ENCODE data around the gene STT3B.
"Not testable (repeated sequence)": the region's sequence is repeated elsewhere in the genome, so short reads cannot be mapped to it uniquely, and the experiment has no call there.

STT3B gene

DNA sequence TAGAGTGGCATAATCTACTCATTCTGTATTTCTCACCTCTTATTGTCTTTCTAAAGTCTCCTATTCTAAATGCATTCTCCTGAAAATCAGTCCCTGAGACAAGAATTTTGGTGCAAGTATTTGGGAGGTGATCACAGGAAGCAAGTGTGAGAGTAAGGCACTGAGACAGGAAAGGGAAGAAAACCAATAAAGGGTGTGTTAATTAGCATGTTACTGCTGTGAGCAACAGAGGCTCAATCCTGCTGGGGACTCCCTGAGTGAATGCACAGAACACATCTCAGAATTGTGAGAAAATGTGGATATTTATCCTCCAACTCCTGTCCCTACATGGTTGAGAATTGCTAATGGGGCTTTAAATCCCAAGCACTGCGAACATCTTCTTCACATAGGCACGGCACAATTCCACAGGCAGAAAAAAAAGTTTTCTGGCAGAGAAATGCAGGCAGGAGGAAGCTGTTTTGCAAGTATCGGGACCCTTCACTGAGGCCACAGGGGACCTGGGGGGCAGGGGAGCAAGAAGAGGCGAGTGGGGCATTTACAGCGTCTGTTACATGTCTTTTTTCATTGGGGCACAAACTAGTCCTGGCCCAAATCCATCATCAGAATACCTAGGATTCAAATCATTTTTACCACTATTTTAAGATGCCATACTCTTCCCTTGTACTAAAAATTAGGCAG is 27.2 kb upstream of the STT3B start:
- H3K4me3 ChIP-seq (ENCODE audit: low read depth, low read length) = no peak overlapping the region
- TF ChIP-seq, protein P1, sequence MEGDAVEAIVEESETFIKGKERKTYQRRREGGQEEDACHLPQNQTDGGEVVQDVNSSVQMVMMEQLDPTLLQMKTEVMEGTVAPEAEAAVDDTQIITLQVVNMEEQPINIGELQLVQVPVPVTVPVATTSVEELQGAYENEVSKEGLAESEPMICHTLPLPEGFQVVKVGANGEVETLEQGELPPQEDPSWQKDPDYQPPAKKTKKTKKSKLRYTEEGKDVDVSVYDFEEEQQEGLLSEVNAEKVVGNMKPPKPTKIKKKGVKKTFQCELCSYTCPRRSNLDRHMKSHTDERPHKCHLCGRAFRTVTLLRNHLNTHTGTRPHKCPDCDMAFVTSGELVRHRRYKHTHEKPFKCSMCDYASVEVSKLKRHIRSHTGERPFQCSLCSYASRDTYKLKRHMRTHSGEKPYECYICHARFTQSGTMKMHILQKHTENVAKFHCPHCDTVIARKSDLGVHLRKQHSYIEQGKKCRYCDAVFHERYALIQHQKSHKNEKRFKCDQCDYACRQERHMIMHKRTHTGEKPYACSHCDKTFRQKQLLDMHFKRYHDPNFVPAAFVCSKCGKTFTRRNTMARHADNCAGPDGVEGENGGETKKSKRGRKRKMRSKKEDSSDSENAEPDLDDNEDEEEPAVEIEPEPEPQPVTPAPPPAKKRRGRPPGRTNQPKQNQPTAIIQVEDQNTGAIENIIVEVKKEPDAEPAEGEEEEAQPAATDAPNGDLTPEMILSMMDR (IDR thresholded peaks at IDR 0.05; ENCODE audit: low read depth, low read length) = no peak

DNA sequence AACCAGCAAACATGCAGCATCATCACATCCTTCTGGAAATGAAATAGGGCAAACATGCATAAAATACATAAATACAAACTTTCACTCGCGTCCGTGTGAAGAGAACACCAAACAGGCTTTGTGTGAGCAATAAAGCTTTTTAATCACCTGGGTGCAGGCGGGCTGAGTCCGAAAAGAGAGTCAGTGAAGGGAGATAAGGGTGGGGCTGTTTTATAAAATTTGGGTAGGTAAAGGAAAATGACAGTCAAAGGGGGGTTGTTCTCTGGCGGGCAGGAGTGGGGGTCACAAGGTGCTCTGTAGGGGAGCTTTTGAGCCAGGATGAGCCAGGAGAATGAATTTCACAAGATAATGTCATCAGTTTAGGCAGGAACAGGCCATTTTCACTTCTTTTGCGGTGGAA is 26.2 kb upstream of the STT3B start:
- H3K4me3 ChIP-seq (ENCODE audit: low read depth, low read length) = not testable (repeated sequence)

DNA sequence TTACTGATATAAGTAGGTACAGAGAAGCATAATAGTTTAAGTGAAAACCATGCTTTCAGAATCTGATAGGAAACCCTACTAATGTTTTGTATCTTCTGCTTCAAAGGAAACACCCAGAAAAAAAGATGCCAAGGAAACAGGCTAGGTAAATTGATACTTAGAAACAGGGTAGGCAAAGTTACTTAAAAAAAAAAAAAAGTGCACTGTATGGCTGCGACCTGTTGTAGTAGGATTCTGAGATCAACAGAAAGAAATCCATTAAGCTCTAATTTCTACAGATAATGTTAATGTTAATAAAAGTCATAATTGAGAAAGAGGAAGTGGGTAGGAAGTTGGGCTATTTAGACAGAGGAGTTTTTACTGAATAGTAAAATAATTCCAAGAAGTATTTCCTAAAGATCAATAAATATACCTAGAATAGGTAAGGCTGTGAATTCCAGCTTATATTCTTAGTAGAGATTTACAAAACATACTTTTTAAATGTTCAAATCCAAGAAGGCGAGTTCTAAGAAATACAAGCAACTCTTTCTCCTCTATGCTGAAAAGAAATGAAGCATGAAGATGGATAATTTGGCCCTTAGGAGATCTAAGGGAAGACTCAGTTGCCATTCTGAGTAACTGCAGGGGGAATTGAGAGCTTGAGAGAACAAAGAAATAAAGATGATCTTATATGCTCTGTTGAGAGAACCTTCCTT is 24.1 kb upstream of the STT3B start:
- no peak overlapping the region for H3K4me3 ChIP-seq (ENCODE audit: low read depth, low read length)
- TF ChIP-seq, protein P1 (IDR thresholded peaks at IDR 0.05; ENCODE audit: low read depth, low read length) = no peak

GRCh38 chr3:31509147-31509728 is 23.5 kb upstream of the STT3B start:
- no peak overlapping the region for H3K4me3 ChIP-seq (ENCODE audit: low read depth, low read length)

DNA sequence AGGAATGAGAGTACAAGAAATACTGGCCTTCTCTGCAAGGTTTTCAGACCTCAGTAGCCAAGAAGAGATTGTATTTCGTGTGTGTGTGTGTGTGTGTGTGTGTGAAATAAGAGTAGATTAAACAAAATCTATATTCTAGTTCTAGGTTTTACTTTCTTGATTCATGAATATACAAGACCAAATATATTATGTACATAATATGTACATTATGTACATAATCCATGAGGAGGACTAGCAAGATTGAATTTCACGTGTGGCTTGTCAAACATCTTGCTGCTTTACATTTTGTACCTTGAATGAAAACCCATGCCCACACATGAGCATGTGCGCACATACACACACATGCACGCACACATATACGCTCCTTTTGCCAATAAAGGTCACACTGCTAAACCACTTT is 18.2 kb upstream of the STT3B start:
- TF ChIP-seq, protein P1 (IDR thresholded peaks at IDR 0.05; ENCODE audit: low read depth, low read length) = no peak
- no peak overlapping the region for H3K4me3 ChIP-seq (ENCODE audit: low read depth, low read length)

More at GRCh38 chr3:31509147-31509728, 23.5 kb upstream of the STT3B start:
- TF ChIP-seq, protein P1 (IDR thresholded peaks at IDR 0.05; ENCODE audit: low read depth, low read length) = no peak

DNA sequence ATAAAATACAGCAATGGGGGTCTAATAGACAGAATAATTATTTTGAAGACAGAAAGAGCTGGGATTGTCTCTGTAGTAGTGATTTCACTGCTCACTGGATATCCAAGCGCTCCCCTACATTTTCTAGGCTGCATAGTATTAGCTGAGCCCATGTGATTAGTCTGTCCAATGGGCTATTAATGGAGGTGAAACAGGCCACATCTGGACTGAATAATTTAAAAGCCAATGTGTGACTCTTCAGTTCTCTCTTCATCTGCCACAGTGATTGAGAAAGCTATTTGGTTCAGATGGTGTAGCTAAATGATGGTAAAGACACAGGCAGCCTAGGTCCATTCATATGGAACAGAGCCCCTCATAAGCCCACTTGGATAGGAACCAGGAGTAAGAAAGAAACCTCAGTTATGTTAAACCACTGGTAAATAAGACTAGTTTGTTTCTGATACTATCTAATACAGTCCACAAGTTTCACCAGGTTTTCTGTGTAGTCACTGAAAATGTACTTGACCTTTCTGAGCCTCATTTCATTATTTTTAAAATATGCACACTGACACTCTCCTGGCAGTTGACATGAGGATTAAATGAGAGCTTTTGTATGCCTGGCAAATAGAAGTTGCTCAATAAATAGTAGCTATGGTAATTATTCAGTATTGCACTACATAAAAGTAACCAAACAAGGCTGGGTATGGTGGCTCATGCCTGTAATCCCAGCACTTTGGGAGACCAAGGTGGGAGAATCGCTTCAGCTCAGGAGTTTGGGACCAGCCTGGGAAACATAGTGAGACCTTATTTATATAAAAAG is 17.0 kb upstream of the STT3B start:
- H3K4me3 ChIP-seq (ENCODE audit: low read depth, low read length) = no peak overlapping the region
- TF ChIP-seq, protein P1 (IDR thresholded peaks at IDR 0.05; ENCODE audit: low read depth, low read length) = no peak

DNA sequence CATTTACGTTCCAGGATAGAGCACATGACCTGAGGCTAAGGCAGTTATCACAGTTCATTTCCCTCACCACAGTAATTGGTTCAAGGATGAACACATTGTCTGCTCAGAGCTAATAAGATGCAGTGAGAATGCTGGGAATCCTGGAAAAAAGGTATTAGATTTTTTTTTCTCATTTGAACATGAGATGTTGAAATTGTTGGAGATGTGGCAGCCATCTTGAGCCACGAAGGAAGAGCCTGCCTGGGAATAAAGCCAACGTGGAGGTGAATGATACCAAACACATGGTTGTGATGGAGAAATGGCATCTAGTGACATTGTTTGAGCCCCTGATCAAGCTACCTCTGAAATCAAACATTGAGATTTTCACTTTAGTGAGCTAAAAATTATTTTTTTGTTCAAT is 16.0 kb upstream of the STT3B start:
- no peak overlapping the region for H3K4me3 ChIP-seq (ENCODE audit: low read depth, low read length)

More for the DNA sequence above, 16.0 kb upstream of the STT3B start:
- TF ChIP-seq, protein P1 (IDR thresholded peaks at IDR 0.05; ENCODE audit: low read depth, low read length) = no peak
